ENCODE measurements around the gene COL6A2. TPM values are rescaled to one million over a fixed set of nuclear protein-coding genes. Genes with fewer than 3 reads are reported as not detected.
"Not testable (repeated sequence)": the region's sequence is repeated elsewhere in the genome, so short reads cannot be mapped to it uniquely, and the experiment has no call there.

COL6A2 gene
- total and polyA plus RNA-seq, 2 donors (not counting 1 experiment from before 2014, with no cell fraction given), result 1.2 to 2.1 TPM

GRCh38 chr21:46145840-46146691 lies 48.2 kb downstream of the COL6A2 start:
- Histone ChIP-seq H3K9me3 (ENCODE audit: control extremely low read depth in 1 of 3, control insufficient read depth in 2 of 3, insufficient read depth in 1 of 3, low read length in 2 of 3) (peaks cover 0 to 9% (median 0%) of the 10 kb centered on the region in 3 donors), H3K79me2 (ENCODE audit: control insufficient read depth, insufficient read depth, low read length) (no peaks in the 10 kb centered on the region), H4K20me1 (ENCODE audit: control insufficient read depth, insufficient read depth, low read length, poor library complexity, severe bottlenecking) (no peaks in the 10 kb centered on the region), H3K4me2 (replicated peaks; ENCODE audit: low read depth, low read length, poor library complexity, severe bottlenecking) (no peak overlapping the region), H3K4me1 (ENCODE audit: control insufficient read depth in 2 of 2, insufficient read depth in 2 of 2, low read length in 2 of 2) (peaks cover 0 to 5% of the 10 kb centered on the region in 2 donors), H3K4me3 (ENCODE audit: control extremely low read depth in 1 of 5, extremely low read depth in 1 of 5, insufficient read depth in 1 of 5, low read depth in 2 of 5, low read length in 4 of 5) (no peak overlapping the region), H3K27me3 (replicated peaks in 1 of 4; ENCODE audit: control extremely low read depth in 1 of 4, control insufficient read depth in 3 of 4, insufficient read depth in 4 of 4, low read length in 3 of 4) (no peaks in the 10 kb centered on the region), H3K27ac (ENCODE audit: low read length in 2 of 2) (no peak overlapping the region), H2AFZ (ENCODE audit: insufficient read depth, low read depth, low read length, poor library complexity, severe bottlenecking) (no peak overlapping the region), H3K9ac (ENCODE audit: low read length) (no peak overlapping the region), H3K36me3 (replicated peaks in 1 of 2; ENCODE audit: control extremely low read depth in 1 of 2, control insufficient read depth in 1 of 2, extremely low read depth in 1 of 2, insufficient read depth in 2 of 2, low read length in 1 of 2) (no peaks in the 10 kb centered on the region)
- no peak for DNase-seq
- intact Hi-C loops (cut with micrococcal nuclease), result no loop called here
- 93% methylated on average over 46 of the region's 60 CpGs for WGBS (ENCODE audit: insufficient coverage)
- ChIA-PET POLR2A (no interaction called here), CTCF (no interaction called here)
- TF ChIP-seq EZH2 (IDR thresholded peaks at IDR 0.05; ENCODE audit: borderline replicate concordance, insufficient read depth, low read depth, low read length, poor library complexity, severe bottlenecking), result no peak
- TF ChIP-seq CTCF (IDR thresholded peaks at IDR 0.05), result no peak
- H3K27ac Mint-ChIP-seq, result no peak overlapping the region
- H3K9me3 Mint-ChIP-seq (ENCODE audit: insufficient read depth), result no peaks in the 10 kb centered on the region
- H3K27me3 Mint-ChIP-seq, result no peaks in the 10 kb centered on the region
- H3K4me1 Mint-ChIP-seq, result peaks cover 8% of the 10 kb centered on the region
- no peak for ATAC-seq (ENCODE audit: low read depth)
- no peak overlapping the region for H3K4me3 Mint-ChIP-seq

GRCh38 chr21:46146856-46147255 lies 48.9 kb downstream of the COL6A2 start:
- H3K27me3 ChIP-seq (replicated peaks in 1 of 4; ENCODE audit: control extremely low read depth in 1 of 4, control insufficient read depth in 3 of 4, insufficient read depth in 4 of 4, low read length in 3 of 4), result no peaks in the 10 kb centered on the region
- H3K9ac ChIP-seq (ENCODE audit: low read length), result no peak overlapping the region
- POLR2A ChIA-PET, result no interaction called here
- H3K4me1 Mint-ChIP-seq, result peaks cover 8% of the 10 kb centered on the region
- CTCF ChIA-PET, result no interaction called here
- peaks cover 0 to 5% of the 10 kb centered on the region in 2 donors for H3K4me1 ChIP-seq (ENCODE audit: control insufficient read depth in 2 of 2, insufficient read depth in 2 of 2, low read length in 2 of 2)
- H3K36me3 ChIP-seq (replicated peaks in 1 of 2; ENCODE audit: control extremely low read depth in 1 of 2, control insufficient read depth in 1 of 2, extremely low read depth in 1 of 2, insufficient read depth in 2 of 2, low read length in 1 of 2), result no peaks in the 10 kb centered on the region
- TF ChIP-seq EZH2 (IDR thresholded peaks at IDR 0.05; ENCODE audit: borderline replicate concordance, insufficient read depth, low read depth, low read length, poor library complexity, severe bottlenecking), result no peak
- no peak for TF ChIP-seq CTCF (IDR thresholded peaks at IDR 0.05)
- ATAC-seq (ENCODE audit: low read depth) (no peak), DNase-seq (no peak)
- H3K79me2 ChIP-seq (ENCODE audit: control insufficient read depth, insufficient read depth, low read length), result no peaks in the 10 kb centered on the region
- H2AFZ ChIP-seq (ENCODE audit: insufficient read depth, low read depth, low read length, poor library complexity, severe bottlenecking), result no peak overlapping the region
- intact Hi-C loops (cut with micrococcal nuclease), result no loop called here
- no peaks in the 10 kb centered on the region for H3K27me3 Mint-ChIP-seq
- H4K20me1 ChIP-seq (ENCODE audit: control insufficient read depth, insufficient read depth, low read length, poor library complexity, severe bottlenecking), result no peaks in the 10 kb centered on the region
- no peak overlapping the region for H3K27ac ChIP-seq (ENCODE audit: low read length in 2 of 2)
- no peak overlapping the region for H3K27ac Mint-ChIP-seq
- no peaks in the 10 kb centered on the region for H3K9me3 Mint-ChIP-seq (ENCODE audit: insufficient read depth)
- WGBS (ENCODE audit: insufficient coverage), result 93% methylated on average over 13 of the region's 14 CpGs
- H3K4me3 Mint-ChIP-seq, result no peak overlapping the region
- no peak overlapping the region for H3K4me3 ChIP-seq (ENCODE audit: control extremely low read depth in 1 of 5, extremely low read depth in 1 of 5, insufficient read depth in 1 of 5, low read depth in 2 of 5, low read length in 4 of 5)
- H3K4me2 ChIP-seq (replicated peaks; ENCODE audit: low read depth, low read length, poor library complexity, severe bottlenecking), result no peak overlapping the region
- H3K9me3 ChIP-seq (ENCODE audit: control extremely low read depth in 1 of 3, control insufficient read depth in 2 of 3, insufficient read depth in 1 of 3, low read length in 2 of 3), result peaks cover 0 to 9% (median 0%) of the 10 kb centered on the region in 3 donors

GRCh38 chr21:46147429-46147828 lies 49.5 kb downstream of the COL6A2 start:
- H3K4me1 Mint-ChIP-seq; DNase-seq; H3K4me1 ChIP-seq (ENCODE audit: control insufficient read depth in 2 of 2, insufficient read depth in 2 of 2, low read length in 2 of 2); H3K9me3 Mint-ChIP-seq (ENCODE audit: insufficient read depth); H3K4me2 ChIP-seq (replicated peaks; ENCODE audit: low read depth, low read length, poor library complexity, severe bottlenecking); H2AFZ ChIP-seq (ENCODE audit: insufficient read depth, low read depth, low read length, poor library complexity, severe bottlenecking); H3K36me3 ChIP-seq (replicated peaks in 1 of 2; ENCODE audit: control extremely low read depth in 1 of 2, control insufficient read depth in 1 of 2, extremely low read depth in 1 of 2, insufficient read depth in 2 of 2, low read length in 1 of 2); intact Hi-C loops (cut with micrococcal nuclease); H3K79me2 ChIP-seq (ENCODE audit: control insufficient read depth, insufficient read depth, low read length); H3K9me3 ChIP-seq (ENCODE audit: control extremely low read depth in 1 of 3, control insufficient read depth in 2 of 3, insufficient read depth in 1 of 3, low read length in 2 of 3); H3K27me3 ChIP-seq (replicated peaks in 1 of 4; ENCODE audit: control extremely low read depth in 1 of 4, control insufficient read depth in 3 of 4, insufficient read depth in 4 of 4, low read length in 3 of 4); H3K27ac ChIP-seq (ENCODE audit: low read length in 2 of 2); H3K27me3 Mint-ChIP-seq; POLR2A ChIA-PET; ATAC-seq (ENCODE audit: low read depth); CTCF ChIA-PET; H3K27ac Mint-ChIP-seq; H3K4me3 ChIP-seq (ENCODE audit: control extremely low read depth in 1 of 5, extremely low read depth in 1 of 5, insufficient read depth in 1 of 5, low read depth in 2 of 5, low read length in 4 of 5); H3K4me3 Mint-ChIP-seq; H4K20me1 ChIP-seq (ENCODE audit: control insufficient read depth, insufficient read depth, low read length, poor library complexity, severe bottlenecking); H3K9ac ChIP-seq (ENCODE audit: low read length): not testable (repeated sequence)
- WGBS (ENCODE audit: insufficient coverage), result 64% methylated on average over 9 of the region's 12 CpGs

All from B cell (primary cell).